Measurements from ENCODE around the gene PML.
"Not testable (repeated sequence)": the region's sequence is repeated elsewhere in the genome, so short reads cannot be mapped to it uniquely, and the experiment has no call there.

The PML gene

DNA sequence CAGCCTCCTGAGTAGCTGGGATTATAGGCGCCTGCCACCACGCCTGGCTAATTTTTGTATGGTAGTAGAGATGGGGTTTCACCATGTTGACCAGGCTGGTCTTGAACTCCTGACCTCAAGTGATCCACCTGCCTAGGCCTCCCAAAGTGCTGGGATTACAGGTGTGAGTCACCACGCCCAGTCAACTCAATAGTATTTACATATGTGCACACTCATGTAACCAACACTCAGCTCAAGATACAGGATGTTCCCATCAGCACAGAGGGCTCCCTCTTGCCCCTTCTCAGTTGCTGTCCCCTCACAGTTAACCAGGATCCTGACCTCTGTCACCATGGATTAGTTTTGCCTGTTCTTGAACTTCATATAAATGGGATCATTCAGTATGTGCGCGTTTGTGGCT lies 61.8 kb downstream of the PML start:
- DNase-seq (ENCODE audit: low read depth, low spot score) = not testable (repeated sequence)

DNA sequence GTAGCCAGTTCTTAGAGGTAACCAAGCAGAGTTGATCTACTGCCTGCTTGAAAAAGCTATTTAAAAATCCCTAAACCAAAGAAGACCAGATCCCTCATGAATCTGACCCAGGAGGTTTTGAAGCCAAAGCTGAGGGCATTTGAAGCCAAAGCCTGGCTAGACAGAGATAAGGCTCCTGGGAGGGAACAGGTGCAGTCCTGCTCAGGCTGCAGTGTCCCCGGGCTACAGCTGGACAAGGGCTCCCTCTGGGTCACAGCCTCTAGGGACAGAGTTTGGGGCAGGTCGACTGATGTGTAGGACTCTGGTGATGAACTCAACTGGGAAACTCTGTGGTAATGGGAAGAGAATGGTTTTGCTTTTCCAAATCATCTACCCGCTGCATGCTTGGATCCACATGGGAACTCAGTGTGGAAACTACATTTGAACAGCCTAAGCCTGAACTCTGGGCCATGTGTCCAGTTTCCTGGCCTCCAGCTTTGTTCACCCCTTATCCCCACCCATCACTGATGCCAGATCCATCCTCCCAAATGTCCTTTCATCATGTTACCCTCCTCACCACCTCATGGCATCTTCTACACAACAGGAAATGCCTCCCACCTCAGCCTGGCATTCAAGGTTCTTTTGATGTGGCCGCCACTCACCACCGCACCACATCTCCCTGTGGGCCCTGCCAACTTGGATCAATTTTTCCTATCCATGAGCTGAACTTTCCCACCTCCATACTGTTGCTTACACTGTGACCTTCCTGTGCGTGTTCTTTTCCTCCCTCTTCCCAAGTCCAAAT lies 64.7 kb downstream of the PML start:
- not testable (repeated sequence) for DNase-seq (ENCODE audit: low read depth, low spot score)

DNA sequence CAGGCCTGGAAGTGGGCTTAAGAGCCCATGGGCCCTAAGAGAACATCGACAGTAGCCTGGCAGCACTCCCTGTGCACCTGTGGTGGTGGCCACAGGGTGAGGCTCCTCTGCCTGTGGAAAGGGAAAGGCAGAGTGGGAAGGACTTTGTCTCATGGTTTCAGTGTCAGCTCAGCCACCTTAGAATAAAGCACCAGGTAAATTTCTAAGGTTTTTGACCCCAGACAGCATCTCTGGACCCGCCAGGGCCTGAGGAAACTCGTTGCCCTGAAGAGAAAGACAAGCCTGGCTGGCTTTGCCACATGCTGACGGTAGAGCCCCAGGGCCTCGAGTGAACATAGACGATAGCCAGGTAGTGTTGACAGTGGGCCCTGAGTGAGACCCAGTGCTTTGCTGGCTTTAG lies 65.7 kb downstream of the PML start:
- no peak for DNase-seq (ENCODE audit: low read depth, low spot score)

DNA sequence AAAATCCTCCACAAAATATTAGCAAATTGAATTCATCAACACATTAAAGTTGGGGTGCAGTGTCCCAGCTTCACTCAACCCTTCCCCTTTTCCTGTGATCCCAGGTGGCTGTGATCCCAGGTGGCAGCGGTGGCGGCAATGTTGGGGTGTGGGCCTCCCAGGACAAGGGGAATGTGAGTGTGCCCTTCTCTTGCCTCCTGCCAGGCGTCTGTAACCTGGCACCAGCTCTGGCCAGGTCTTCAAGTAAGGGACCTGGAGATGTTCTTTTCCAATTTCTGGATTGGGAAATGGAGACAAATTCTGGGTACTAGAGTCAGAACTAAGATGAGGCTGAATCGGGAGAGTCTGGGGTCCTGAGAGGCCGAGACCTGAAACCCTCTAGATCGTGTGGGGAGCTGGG lies 67.7 kb downstream of the PML start:
- no peak for DNase-seq (ENCODE audit: low read depth, low spot score)

DNA sequence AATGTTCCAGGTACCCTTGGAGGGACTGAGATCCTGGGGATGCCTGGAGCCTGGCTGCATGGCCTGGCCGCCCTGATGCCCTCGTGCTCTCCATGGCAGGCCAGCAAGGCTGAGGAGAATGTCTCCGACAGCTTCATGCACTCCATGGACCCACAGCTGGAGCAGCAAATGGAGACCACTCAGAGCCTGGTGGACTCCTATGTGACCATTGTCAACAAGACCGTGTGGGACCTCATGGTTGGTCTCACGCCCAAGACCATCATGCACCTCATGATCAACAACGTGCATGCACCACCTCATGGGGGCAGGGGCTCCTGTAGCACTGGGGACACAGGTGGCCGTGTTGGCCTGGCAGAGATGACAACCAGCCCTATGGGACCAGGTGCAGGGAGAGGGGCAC lies 68.2 kb downstream of the PML start:
- DNase-seq (ENCODE audit: low read depth, low spot score) = no peak

DNA sequence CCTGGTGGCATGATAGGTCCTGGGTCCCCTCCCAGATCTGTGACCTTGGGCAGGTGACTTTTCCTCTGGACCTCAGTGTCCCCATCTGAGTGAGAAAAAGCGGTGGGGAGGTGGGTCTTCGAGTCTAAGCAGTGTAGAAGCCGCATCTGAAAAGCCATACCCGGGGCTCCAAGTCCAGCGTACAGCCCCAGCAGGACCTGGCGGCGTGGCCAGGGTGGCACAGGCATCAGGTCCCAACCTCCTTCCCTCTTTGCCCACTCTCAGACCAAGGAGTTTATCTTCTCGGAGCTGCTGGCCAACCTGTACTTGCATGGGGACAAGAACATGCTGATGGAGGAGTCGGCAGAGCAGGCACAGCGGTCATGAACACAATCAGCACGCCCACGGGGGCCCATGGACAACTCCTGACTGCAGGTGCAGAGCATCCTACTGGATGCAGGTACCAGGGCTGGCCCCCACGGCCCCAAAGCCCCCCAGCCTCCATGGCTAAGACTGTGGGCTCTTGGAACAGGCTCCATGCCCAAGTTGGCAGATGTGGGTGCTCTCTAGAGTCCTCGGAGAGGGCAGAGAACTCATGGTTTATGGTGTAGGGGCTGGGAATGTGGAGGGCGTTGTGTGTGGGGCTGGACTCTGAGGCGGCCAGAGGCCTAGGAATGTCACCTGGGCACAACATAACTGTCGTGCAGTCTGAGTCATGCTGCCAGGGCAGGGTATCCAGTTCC lies 69.1 kb downstream of the PML start:
- DNase-seq (ENCODE audit: low read depth, low spot score) = not testable (repeated sequence)

DNA sequence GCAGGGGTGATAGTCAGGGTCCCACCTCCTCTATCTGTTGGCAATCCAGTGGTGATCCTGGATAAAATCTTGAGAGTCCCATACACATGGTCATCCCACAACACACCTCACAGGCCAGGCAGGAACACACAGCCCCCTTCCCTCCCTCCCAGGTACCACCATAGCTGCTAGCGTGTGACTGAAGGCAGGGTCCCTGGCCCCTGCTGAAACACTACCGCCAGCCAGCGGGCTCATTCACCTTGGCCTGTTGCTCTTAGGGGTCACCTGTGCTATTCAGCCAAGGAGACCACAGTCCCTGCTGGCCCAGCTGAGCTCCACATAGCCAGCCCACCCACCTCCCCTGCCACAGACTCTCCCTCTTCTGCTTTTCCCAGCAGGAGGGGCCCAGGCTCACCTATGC lies 69.7 kb downstream of the PML start:
- DNase-seq (ENCODE audit: low read depth, low spot score) = not testable (repeated sequence)

DNA sequence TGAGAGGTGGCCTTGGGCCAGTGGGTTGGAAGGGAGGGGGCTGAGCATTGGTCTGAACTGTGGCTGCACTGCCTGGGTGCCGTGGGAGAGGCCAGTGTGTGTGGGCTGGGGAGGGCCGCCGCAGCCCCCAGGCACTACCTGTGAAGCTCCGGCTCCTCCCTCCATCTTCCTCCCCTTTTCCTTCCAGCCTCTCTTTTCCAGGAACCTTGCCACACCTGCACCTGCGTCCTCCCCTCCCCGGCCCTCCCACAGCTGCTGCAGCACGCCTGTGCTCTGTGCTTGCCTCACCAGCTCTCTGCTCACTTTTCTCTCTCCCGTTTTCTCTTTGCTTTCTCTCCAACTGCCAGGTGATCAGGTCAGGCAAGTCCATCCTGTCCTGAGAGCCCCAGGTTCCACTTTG lies 70.3 kb downstream of the PML start:
- not testable (repeated sequence) for DNase-seq (ENCODE audit: low read depth, low spot score)

DNA sequence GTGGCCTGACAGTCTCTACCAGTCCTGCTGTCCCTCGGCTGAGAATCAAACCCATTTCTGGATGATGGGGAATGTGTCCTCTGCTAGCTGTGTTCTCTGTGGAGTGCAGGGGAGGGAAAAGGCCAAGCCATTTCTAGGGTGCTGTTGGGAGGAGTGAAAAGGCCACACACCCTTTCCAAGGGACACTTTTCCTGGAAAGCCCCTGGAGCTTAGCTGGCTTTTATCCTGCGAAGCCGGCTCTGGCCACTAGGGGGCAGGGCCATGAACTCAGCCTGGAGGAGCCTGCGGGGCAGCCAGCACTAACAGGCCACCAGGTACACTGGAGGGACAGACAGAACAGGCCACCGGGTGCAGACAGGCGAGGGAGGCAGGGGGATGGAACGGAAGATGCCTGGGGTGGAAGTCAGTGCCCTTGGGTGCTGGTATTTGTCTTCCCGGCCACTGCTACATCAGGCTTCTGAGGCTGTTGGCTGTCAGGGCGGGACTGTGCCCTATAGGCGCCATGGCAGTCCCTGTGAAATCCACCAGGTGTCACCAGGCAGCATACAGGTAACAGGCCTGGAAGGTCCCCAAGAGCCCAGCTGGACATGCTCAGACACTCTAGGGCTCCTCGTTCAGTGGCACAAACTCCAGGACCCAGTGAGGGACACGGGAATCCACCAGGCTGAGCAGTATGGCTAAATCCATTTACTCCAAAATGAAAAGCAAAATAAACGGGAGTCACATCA lies 71.3 kb downstream of the PML start:
- DNase-seq (ENCODE audit: low read depth, low spot score) = not testable (repeated sequence)

DNA sequence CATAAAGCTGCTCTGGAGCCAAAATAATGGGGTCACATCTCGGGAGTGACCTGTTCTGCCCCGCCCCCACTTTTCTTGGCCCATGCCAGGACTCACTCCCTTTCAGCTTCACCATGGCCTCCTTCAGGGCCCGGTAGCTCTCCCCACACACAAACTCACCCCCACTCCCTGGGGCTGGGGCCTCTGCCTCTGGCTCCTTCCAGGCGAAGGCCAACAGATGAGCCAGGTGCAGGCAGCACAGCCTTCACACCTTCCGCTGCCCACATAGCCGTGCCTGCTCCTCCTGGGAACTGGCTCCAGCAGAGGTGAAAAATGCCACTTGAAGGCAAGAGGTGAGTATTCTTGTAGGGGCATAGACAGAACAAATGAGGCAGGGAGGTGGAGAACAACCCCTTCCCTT lies 77.1 kb downstream of the PML start:
- DNase-seq (ENCODE audit: low read depth, low spot score) = not testable (repeated sequence)

DNA sequence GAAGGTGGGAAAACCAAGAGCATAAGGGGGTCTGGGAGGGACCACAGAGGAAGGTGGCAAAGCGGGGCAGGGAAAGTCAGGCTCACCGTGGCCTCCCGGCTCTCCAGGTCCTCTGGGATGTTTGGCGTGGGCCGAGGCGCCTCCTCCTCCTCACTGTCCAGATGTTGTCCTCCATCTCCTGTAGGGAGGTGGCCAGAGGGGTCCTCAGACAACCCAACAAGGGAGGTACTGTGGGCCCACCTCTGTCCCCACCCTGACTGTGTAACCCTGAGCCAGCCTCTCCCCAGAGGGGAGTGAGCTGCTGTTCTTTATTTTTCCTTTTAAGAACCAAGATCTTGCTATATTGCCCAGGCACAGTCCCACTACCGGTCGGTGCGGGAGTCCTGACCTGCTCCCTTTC lies 77.6 kb downstream of the PML start:
- not testable (repeated sequence) for DNase-seq (ENCODE audit: low read depth, low spot score)

DNA sequence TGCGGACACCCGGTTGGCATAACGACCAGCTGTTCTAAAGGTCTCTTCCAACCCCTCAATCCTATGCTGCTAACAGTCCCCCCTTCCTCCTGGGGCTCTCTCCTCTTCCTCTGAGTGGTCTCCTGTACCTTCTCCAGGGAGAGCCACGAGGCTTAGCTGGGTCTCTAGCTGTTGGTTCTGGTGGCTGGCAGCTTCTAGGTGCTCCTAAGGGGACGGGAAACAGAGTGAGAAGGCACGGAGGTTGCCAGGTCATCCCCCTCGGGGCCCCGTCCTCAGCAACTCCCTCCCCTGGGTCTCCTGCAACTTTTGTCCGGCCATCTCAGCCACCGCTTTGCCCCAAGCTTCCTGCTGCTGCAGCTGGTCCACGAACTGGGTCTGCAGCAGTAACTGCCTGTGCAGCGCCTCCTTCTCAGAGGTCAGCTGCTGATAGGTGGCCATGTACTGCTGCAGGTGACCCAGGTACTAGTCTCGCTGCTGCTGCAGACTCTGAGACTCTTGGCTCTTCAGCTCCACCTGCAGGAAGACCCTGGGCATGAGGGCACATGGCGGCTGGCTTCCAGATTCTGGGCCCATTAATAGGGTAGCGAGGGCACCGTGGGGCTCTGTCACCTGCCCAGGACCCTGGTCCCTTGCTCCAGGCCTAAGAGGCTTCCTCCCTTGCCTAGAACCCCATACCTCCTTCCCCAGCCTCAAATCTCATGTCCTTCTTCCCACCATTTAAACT lies 78.3 kb downstream of the PML start:
- not testable (repeated sequence) for DNase-seq (ENCODE audit: low read depth, low spot score)

DNA sequence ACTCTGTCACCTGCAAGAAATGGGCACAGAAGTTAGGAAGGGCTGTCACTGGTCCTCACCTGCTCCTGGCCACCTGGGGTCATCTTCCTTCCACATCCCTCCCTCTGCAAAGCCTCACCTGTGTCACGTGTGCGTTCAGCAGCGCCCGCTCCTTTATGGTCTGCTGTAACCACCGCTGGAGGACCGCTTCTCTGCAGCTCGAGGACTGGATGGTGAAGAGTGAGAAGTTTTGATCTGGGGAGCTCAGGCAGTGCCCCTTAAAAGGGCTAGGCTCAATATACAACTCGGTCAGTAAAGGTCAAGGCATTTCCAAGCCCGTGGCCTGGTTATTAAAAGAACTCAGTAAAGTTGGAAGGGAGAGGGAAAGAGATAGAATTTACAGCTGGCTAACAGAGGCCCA lies 81.3 kb downstream of the PML start:
- DNase-seq (ENCODE audit: low read depth, low spot score) = not testable (repeated sequence)

DNA sequence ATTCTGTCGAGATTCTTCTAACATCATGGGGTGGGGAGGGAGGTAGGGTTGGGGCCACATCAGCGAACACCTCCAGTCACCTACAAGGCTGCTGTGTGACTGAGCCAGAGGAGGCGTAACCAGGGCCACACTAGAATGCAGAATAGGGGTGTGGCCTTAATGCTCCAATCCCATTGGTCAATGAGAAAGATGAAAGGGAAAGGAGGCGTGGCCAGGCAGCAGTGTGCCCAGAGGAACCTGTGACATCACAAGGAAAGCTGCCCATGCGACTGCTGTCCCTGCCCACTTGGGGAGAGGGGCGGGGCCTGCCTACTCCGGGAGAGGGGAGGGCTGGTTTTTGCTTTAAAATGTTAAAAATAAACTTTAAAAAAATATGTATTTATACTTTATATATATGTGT lies 87.9 kb downstream of the PML start, which contains the start of gene GOLGA6A:
TSS of gene GOLGA6A (minus strand) at position 101 of the 400 bp plus-strand sequence. CDS start at position 60, 41 bp downstream.
- not testable (repeated sequence) for DNase-seq (ENCODE audit: low read depth, low spot score)

DNA sequence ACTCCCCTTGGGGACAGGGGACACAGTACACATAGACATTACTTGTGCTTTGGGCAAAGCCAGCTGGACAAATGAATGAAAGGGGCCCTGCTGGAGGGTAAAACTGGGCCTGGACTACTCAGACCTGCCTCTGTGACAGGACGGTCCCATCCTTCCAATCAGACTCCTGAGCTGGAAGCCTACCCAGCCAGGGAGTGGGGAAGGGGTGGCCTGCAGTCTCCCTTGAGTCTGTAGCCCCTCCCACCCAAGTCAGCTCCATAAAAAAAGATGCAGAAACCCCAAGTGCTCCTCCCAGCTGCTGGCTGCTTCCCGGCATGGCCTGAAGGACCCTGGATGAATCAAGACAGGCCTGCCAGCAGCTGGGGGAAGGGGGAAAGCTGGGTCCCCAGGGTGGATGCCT lies 100.1 kb downstream of the PML start:
- DNase-seq (ENCODE audit: low read depth, low spot score) = not testable (repeated sequence)

DNA sequence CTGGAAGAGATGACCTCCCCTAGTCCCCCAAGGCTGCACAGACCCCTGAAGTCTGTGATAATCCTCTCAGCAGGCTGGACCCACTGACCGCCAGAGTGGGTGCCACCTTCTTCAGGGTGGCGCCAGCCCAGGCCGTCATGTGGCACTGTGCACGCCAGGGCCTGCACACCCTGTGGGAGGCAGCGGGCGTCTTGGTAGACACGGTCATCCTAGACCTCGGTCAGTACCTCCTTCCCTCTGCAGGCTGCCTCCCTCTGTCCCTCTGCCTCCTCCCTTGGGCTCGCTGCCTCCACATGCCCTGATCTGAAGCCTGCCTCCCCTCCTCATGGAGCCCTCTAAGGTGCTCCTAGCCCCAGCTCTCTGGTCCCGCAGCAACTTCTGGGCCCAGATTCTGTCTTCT lies 101.1 kb downstream of the PML start:
- DNase-seq (ENCODE audit: low read depth, low spot score) = not testable (repeated sequence)

DNA sequence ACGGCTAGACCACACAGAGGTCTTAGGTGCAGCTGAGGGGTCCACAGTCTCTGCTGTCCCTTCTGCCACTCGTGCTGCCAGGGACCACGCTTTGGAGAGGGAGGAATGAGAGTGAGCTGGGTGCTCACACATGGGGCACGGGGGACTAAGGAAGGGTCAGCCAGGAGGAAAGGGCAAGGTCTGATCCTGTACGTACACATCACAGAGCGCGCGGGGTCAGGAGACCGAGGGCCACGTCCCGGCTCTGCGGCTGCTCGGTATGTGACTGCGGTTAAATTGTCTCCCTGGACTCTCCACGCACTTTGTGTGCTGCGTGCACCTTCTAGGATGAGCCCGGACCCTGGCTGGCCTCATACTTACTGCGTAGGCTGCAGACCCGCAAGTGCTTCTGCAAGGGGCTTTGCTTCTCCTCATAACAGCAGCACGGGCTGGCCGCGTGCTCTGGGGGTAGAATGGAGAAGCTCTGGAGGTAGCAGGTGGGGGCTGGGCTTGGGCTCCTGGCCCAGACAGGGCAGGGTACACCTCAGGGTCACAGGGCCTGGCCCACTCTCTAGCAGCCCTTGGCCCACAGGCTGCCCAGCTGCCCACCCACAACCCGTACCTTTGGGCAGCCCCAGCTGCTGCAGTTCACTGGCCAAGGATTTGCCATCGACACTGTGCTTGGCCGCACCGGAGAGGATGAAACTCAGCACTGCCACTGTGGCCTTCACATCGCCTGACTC lies 102.4 kb downstream of the PML start:
- not testable (repeated sequence) for DNase-seq (ENCODE audit: low read depth, low spot score)
